Subcutaneous abdominal adipose tissue (tissue), 5 donors: ENCODE data around the gene ANKS1A.
A peak's percentile ranks its signal among the peaks of the same experiment; 100 is the strongest.

Experiments used
- H3K27ac ChIP-seq: one replicate; pipeline ENCODE4 v1.7.0; 2013; ENCODE audit warnings: low read depth, mild to moderate bottlenecking, inconsistent platforms, low read length, moderate library complexity
- H3K27me3 ChIP-seq, 5 donors: one replicate each; pipeline ENCODE4 v1.7.0; 2013; ENCODE audit warnings: low read length in 5 of 5, inconsistent platforms in 1 of 5; ENCODE audit not compliant: control insufficient read depth in 5 of 5, insufficient read depth in 4 of 5
- H3K36me3 ChIP-seq, 5 donors: one replicate each; pipeline ENCODE4 v1.7.0; 2013; ENCODE audit warnings: low read length in 5 of 5; ENCODE audit not compliant: control insufficient read depth in 5 of 5, insufficient read depth in 5 of 5
- H3K4me1 ChIP-seq, 5 donors: one replicate each; pipeline ENCODE4 v1.7.0; 2013; ENCODE audit warnings: low read length in 5 of 5, mild to moderate bottlenecking in 3 of 5, moderate library complexity in 1 of 5; ENCODE audit not compliant: control insufficient read depth in 5 of 5, insufficient read depth in 5 of 5
- H3K4me3 ChIP-seq, 5 donors: one replicate each; pipeline ENCODE4 v1.7.0; 2013; ENCODE audit warnings: low read length in 5 of 5, low read depth in 1 of 5
- H3K9ac ChIP-seq, 5 donors: one replicate each; pipeline ENCODE4 v1.7.0; 2013; ENCODE audit warnings: low read length in 5 of 5, mild to moderate bottlenecking in 4 of 5, moderate library complexity in 3 of 5
- H3K9me3 ChIP-seq, 5 donors: one replicate each; pipeline ENCODE4 v1.7.0; 2013; ENCODE audit warnings: low read length in 5 of 5; ENCODE audit not compliant: control insufficient read depth in 5 of 5
- donor health status: healthy.
- donor health status: healthy.
- donor health status: healthy.
- donor health status: healthy.
- donor health status: healthy.

ANKS1A gene

DNA sequence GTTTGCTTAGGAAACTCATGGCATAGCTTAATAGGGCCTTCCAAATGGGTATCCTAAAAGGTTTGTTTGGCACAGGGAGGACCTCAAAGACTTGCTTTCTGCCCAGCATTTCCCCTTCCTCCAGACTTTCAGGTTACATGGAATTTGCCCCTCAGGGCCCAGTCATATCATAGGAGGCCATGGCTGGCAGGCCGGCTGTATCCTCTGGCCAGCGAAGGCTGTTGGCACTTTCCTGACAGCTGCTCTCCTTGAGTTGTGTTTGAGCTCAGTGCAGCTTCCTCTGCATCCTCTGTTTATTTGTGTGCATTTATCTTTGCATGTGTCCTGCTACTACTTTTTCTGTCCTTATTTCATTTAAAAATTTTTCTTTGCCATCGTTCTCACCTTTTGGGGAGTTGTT, 90.9 kb downstream of the ANKS1A start:
- no peaks in the 10 kb centered on the region for H3K27me3 ChIP-seq
- H3K9ac ChIP-seq, result no peak overlapping the region
- no peak overlapping the region for H3K27ac ChIP-seq
- no peaks in the 10 kb centered on the region for H3K9me3 ChIP-seq
- no peak overlapping the region for H3K4me3 ChIP-seq
- H3K4me1 ChIP-seq, result peaks cover 0 to 6% (median 3%) of the 10 kb centered on the region in 5 donors
- H3K36me3 ChIP-seq, result peaks cover 0 to 32% (median 29%) of the 10 kb centered on the region in 5 donors

DNA sequence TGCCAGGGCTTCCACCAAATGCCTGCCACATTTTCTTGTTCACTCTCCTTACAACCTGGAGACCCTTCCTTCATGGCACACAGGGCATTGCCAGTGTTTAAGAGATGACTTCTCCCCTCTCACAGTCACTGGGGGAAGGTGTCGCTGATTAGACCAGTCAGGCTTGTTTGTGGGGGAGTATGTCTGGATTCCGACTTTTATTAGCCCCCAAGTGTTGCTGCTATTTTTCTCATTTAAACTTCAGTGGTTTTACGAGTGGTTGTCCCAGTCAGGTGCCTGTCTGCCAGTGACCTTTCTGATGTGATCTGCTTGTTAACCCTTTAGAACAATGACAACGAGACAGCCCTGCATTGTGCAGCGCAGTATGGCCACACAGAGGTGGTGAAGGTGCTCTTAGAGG, 92.3 kb downstream of the ANKS1A start:
- no peaks in the 10 kb centered on the region for H3K9me3 ChIP-seq
- H3K4me3 ChIP-seq, result no peak overlapping the region
- peaks cover 0 to 6% (median 3%) of the 10 kb centered on the region in 5 donors for H3K4me1 ChIP-seq
- H3K27me3 ChIP-seq, result no peaks in the 10 kb centered on the region
- no peak overlapping the region for H3K9ac ChIP-seq
- H3K27ac ChIP-seq, result no peak overlapping the region
- peaks cover 8 to 45% (median 38%) of the 10 kb centered on the region in 5 donors for H3K36me3 ChIP-seq

DNA sequence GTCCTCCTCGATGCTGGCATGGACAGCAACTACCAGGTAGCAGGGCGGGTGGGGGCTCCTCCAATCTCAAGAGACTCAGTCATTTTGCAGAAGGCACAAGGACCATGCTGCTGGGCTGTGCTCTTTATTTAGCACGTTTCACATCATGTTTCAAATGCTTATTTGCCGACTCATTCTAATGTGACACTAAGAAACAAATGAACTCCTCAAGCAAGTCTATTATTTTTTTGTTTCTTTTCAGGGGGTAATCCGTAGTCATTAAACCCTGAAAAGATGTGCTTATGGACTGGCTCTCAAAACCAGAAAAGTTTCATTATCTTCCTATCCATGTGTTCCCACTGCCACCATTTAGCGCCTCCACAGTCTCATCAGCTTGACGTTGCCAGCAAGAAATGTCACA, 92.9 kb downstream of the ANKS1A start:
- Histone ChIP-seq H3K9ac (no peak overlapping the region), H3K36me3 (peaks cover 8 to 48% (median 41%) of the 10 kb centered on the region in 5 donors), H3K27me3 (no peaks in the 10 kb centered on the region), H3K4me1 (peaks cover 0 to 8% (median 8%) of the 10 kb centered on the region in 5 donors), H3K27ac (no peak overlapping the region), H3K9me3 (no peaks in the 10 kb centered on the region), H3K4me3 (no peak overlapping the region)

DNA sequence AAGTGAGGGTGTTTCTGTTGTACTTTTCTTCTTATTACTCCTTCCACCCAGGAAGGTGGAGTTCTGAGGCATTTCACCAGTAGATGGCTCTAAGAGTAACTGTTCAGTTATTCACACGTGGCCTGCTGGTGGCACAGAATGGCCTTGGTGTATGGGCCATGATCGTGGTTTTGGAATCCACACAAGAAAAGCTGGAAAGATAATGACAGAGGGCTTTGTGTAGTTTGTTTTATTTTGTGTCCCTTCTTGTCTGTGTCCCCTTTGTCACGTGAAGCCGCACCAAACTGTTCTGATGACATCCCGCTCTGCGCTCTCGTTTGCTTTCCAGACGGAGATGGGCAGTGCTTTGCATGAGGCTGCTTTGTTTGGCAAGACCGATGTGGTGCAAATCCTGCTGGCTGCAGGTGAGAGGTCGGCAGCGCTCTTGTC, 93.4 kb downstream of the ANKS1A start:
- Histone ChIP-seq H3K9me3 (no peaks in the 10 kb centered on the region), H3K4me3 (no peak overlapping the region), H3K9ac (no peak overlapping the region), H3K27ac (no peak overlapping the region), H3K36me3 (peaks cover 8 to 48% (median 37%) of the 10 kb centered on the region in 5 donors), H3K27me3 (no peaks in the 10 kb centered on the region), H3K4me1 (peaks cover 0 to 13% (median 10%) of the 10 kb centered on the region in 5 donors)

DNA sequence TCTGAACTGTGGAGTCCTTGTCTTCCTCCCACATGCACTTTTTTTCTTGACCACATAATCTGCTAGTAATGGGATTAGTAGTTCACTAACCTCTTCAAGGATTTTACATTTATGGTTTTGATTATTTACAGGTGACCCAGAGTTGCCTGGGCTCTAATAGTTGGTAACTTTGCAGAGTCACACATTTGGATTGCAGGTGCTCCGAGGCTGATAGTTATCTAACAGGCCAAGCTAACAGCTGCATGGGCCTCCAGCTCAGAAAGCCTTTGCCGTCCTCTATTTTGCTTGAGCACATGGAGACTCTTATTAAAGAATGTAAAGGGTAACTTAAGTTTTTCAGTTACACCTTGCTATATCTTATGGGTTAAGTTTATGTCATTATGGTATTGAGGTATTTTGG, 95.4 kb downstream of the ANKS1A start:
- Histone ChIP-seq H3K9me3 (no peaks in the 10 kb centered on the region), H3K9ac (no peak overlapping the region), H3K4me3 (no peak overlapping the region), H3K27me3 (no peaks in the 10 kb centered on the region), H3K27ac (no peak overlapping the region), H3K4me1 (peaks cover 0 to 13% (median 10%) of the 10 kb centered on the region in 5 donors), H3K36me3 (peaks cover 11 to 56% (median 39%) of the 10 kb centered on the region in 5 donors)

DNA sequence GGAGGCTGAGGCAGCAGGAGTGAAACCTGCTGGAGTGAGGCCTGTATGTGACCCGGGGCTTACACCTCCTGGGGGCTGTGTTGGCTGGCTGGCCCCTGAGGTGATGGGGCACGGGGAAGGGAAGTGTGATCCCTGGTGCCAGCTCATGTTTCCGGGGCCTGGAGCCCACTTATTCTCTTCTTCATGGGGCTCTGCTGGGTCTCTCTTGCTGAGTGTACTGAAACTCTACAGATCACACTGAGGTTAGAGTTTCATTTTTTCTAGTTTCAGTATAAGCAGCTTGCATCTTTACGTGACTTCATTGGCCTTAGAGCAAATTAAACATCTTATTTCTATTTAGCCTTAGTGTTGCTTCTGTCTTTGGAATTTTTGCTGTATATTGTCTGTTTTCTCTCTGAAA, 96.2 kb downstream of the ANKS1A start:
- no peak overlapping the region for H3K27ac ChIP-seq
- H3K4me1 ChIP-seq, result peaks cover 0 to 15% (median 10%) of the 10 kb centered on the region in 5 donors
- no peaks in the 10 kb centered on the region for H3K27me3 ChIP-seq
- peaks cover 14 to 58% (median 40%) of the 10 kb centered on the region in 5 donors for H3K36me3 ChIP-seq
- no peak overlapping the region for H3K9ac ChIP-seq
- no peaks in the 10 kb centered on the region for H3K9me3 ChIP-seq
- H3K4me3 ChIP-seq, result no peak overlapping the region

DNA sequence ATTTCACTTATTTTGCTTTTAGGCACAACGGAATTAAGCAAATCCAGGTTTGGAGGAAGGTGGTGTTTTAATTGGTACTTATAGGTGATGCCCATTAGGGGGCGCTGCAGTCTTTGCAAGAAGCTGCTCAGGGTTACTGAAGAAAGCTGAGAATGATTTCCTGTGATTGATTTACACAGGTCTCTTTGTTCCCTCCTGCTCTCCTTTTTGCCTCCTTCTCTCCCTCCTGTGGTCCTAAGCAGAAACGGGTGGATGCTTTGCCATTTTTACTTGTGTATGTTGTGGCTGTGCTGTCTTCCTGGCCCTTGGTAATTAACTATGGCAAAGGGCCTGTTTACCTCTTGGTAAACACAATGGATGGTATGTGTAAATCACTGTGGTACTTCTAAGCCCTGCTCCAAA, 97.8 kb downstream of the ANKS1A start:
- H3K27ac ChIP-seq, result no peak overlapping the region
- peaks cover 0 to 26% (median 17%) of the 10 kb centered on the region in 5 donors for H3K4me1 ChIP-seq
- peaks cover 14 to 56% (median 37%) of the 10 kb centered on the region in 5 donors for H3K36me3 ChIP-seq
- H3K4me3 ChIP-seq, result no peak overlapping the region
- no peaks in the 10 kb centered on the region for H3K27me3 ChIP-seq
- no peaks in the 10 kb centered on the region for H3K9me3 ChIP-seq
- H3K9ac ChIP-seq, result no peak overlapping the region

DNA sequence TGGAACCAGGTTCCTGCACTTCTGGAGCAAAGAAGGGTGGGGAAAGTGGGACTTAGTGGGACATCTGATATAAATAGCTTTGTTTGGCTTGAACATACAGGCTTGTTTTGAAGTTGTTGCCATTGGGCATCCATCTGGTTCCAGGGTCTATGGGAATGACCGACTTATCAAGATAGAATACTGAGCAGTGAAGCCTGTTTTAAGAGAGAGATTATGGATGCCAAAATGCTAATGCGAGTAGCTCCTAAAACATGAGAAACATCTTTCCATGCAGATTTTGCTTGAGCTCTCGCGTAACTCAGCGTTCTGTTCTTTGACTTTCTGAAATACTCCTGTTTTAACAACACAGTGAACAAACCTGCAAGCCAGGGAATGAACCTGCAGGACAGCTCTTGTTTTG, 98.5 kb downstream of the ANKS1A start:
- Histone ChIP-seq H3K27me3 (no peaks in the 10 kb centered on the region), H3K9ac (no peak overlapping the region), H3K36me3 (peaks cover 15 to 57% (median 39%) of the 10 kb centered on the region in 5 donors), H3K9me3 (no peaks in the 10 kb centered on the region), H3K4me1 (peaks cover 0 to 25% (median 16%) of the 10 kb centered on the region in 5 donors), H3K4me3 (no peak overlapping the region), H3K27ac (no peak overlapping the region)

DNA sequence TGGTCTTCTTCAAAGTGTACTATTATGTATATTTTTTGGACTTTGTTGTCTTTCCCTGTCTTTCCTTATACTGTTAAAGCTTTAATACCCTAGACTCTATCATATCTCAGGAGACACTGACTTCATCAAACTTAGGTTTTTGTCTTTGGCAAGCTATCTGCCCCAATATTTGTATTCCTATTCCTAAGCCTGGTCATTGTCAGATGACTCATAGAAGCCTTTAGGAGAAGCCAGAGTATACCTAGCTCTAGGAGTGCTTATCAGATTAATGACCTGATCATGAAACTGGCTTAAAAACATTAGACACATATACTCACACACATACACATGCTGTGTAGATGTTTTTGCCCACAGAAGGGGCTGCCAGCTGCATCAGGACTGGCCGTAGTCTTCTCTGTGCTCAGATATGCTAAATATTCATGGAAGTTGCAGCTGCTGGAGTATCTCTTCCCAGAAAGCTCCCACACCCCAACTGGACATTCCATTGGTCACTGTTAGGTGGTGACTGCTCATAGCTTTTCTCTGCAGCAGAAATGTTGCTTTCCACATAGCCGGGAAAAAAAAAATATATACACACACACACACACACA, 102.0 kb downstream of the ANKS1A start:
- peaks cover 0 to 20% (median 14%) of the 10 kb centered on the region in 5 donors for H3K4me1 ChIP-seq
- H3K36me3 ChIP-seq, result peaks cover 22 to 57% (median 43%) of the 10 kb centered on the region in 5 donors
- peak overlapping the region; percentile 38 for H3K27ac ChIP-seq

DNA sequence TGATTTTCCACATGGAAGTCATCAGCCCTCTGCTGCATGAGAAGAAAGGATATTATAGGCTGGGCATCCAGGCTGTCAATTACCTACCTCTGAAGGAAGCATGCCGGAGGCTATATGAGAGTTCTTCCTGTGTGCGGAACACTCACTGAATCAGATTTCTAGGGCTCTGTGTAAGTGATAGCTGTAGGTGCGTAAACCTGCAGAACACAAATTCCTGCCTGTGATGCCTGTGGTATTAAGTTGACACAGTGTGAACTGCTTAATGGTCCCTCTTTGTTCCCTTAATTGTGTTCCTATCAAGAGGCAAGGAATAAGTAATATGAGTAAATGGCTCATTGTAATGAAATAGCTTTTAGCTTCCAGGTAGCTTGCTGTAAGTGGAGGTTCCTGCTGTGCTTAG, 103.3 kb downstream of the ANKS1A start:
- Histone ChIP-seq H3K27ac (no peak overlapping the region), H3K9ac (no peak overlapping the region), H3K4me1 (peaks cover 0 to 13% (median 8%) of the 10 kb centered on the region in 5 donors), H3K27me3 (no peaks in the 10 kb centered on the region), H3K4me3 (no peak overlapping the region), H3K36me3 (peaks cover 22 to 52% (median 39%) of the 10 kb centered on the region in 5 donors), H3K9me3 (no peaks in the 10 kb centered on the region)

More for the DNA sequence above, 102.0 kb downstream of the ANKS1A start:
- Histone ChIP-seq H3K4me3 (no peak overlapping the region), H3K27me3 (no peaks in the 10 kb centered on the region), H3K9ac (no peak overlapping the region), H3K9me3 (no peaks in the 10 kb centered on the region)
